Cardiac fibroblast (primary cell): ENCODE results near the gene KAZN.

Experiments used
- DNase-seq, 2 donors: peaks; one replicate each; pipeline versions ENCODE4 v3.0.0 to v3.0.0-alpha.2; 2010; ENCODE audit warnings: low read depth in 2 of 2
- H3K4me3 ChIP-seq, 2 donors: replicated peaks in 1 of 2; 1 replicate in 1 of 2; 2 replicates in 1 of 2; pipeline ENCODE4 v1.5.1; 2011; ENCODE audit warnings: low read depth in 2 of 2, low read length in 2 of 2, mild to moderate bottlenecking in 2 of 2, moderate library complexity in 1 of 2
- CTCF ChIP-seq: IDR thresholded peaks from one replicate; pipeline ENCODE4 v1.5.1; 2011; ENCODE audit warnings: low read depth, mild to moderate bottlenecking, low read length, inconsistent platforms

Gene KAZN

GRCh38 chr1:14970115-14970798, 371.8 kb downstream of the KAZN start:
- no peak for TF ChIP-seq CTCF
- DNase-seq: peak; percentile 72 to 78
- no peak overlapping the region for H3K4me3 ChIP-seq

GRCh38 chr1:14970799-14971141, 372.3 kb downstream of the KAZN start:
- no peak for DNase-seq
- TF ChIP-seq CTCF: no peak
- no peak overlapping the region for H3K4me3 ChIP-seq

- H3K4me3 ChIP-seq: no peak overlapping the region
- no peak for DNase-seq
- no peak for TF ChIP-seq CTCF
Observed at GRCh38 chr1:14971221-14971620, 372.7 kb downstream of the KAZN start.

GRCh38 chr1:14972107-14972506, 373.6 kb downstream of the KAZN start:
- TF ChIP-seq CTCF: no peak
- DNase-seq: no peak
- H3K4me3 ChIP-seq: no peak overlapping the region

GRCh38 chr1:14973773-14974172, 375.3 kb downstream of the KAZN start:
- H3K4me3 ChIP-seq: no peak overlapping the region
- TF ChIP-seq CTCF: no peak
- DNase-seq: no peak

GRCh38 chr1:14974361-14974760, 375.9 kb downstream of the KAZN start:
- TF ChIP-seq CTCF: no peak
- H3K4me3 ChIP-seq: no peak overlapping the region
- DNase-seq: no peak

- H3K4me3 ChIP-seq: no peak overlapping the region
- no peak for DNase-seq
- no peak for TF ChIP-seq CTCF
Observed at GRCh38 chr1:14975119-14975518, 376.6 kb downstream of the KAZN start.
